ENCODE results near the gene NEBL.

NEBL gene

DNA sequence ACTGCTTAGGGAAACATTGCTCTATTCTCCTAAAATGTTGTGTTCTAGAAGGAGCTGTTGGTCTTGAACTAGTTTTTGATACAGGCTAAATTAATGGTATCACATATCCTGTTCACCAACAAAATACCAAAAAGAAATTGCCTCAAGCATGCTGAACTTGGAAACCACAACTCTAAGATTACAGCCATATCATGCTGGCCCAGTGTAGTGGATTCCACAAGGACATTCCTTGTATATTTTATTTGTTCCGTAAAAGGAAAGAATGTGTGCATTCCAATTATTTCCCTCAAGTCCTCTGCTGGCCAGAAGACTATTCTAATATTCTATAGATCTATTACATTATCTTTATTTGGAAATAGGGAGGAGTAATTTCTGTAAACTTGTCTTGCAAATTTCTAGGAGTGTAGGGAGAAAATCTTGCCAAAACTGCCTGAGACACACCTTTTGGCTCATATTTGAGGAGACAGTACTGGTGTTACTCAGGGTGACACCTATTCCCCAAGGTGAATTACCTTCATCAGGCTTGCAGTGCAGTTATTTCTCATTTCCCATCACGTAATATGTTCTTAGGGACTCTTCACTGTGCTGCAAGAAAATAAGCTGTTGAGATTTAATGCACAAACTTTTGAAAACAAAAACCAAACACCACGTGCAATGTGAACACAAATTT lies 1.9 kb upstream of the NEBL start:
- DNase-seq = no peak

DNA sequence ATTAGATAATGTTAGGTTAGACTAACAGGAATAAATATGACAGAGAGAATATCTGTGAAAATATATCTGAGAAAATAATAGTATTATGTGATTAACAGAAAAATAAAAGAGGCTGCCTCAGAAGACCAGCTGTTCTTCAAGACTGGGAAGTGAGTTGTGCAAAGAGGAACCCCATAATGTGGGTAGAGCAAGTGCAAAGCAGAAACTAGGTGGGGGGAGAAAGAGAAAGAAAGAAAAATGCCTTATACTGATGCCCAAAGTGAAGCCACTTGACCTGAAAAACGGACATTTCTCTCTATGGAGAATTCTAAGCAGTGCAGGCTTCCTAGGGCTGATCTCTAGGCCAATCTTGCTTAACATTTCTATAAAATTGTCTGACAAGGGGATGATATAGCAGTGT lies 3.8 kb downstream of the NEBL start:
- no peak for DNase-seq

GRCh38 chr10:20892796-20893195 lies 4.3 kb downstream of the NEBL start:
- no peak for DNase-seq

DNA sequence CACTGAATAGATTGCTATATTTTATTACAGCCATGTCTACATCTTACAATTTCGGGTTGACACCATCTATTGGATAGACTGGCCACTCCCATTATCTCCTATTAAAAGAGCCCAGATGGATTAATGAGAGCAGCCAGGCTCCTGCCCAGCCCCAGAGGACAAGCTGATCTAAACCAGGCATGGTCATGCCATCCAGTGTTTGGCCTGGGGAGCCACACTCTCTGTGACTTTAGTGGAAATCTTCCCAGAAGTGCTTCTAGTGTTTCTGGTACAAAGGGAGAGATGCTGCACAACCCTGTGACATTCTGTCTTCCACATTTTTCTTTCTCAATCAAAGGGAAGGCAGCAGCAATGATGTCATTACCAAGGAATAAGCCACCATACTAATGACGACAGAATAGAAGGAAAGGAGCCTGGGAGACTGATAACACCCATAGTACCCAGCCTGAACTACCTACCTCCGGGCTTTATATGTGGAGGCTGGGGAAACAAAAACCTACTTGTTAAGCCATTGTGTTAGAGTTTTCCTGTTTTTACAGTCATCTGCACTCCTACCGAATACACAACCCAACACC lies 5.0 kb downstream of the NEBL start:
- no peak for DNase-seq

DNA sequence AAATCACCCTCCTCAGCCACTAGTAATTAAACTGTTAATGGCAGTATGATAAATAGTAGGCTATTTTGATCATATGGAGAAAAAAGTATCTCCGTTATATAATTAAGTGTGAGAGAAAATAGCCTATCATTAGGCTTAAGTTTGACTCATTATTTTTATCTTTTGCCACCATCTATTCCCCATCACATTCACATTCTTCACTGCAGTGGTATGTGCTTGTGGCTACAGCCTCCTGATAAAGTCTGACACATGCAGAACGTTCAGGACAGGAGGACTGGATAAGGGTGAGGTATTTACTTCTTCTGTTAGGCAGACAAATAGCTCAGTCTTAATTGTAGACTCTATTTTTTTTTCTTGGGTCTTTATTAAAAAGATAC lies 5.8 kb downstream of the NEBL start:
- DNase-seq = no peak

GRCh38 chr10:20890491-20891337 lies 6.4 kb downstream of the NEBL start:
- DNase-seq = no peak

DNA sequence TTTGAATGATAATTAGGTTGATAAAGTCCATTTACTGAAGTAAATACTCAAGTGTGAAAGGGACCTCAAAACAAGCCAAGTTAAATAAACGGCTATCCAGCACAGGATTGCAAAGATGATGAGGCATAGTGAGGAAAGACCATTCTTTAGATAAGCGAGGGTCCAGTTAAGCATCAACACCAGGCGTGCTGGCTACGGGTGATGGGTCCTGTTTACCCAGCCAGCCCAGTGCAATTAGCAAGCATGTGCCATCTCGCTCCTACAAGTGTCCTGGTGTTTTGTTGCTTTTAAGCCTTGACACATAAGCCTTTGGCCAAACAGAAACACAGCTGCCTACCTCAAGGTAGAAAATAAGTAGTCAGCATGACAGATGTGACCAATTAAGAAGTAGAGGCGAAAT lies 7.1 kb downstream of the NEBL start:
- no peak for DNase-seq

GRCh38 chr10:20888620-20889330 lies 8.3 kb downstream of the NEBL start:
- DNase-seq = no peak

DNA sequence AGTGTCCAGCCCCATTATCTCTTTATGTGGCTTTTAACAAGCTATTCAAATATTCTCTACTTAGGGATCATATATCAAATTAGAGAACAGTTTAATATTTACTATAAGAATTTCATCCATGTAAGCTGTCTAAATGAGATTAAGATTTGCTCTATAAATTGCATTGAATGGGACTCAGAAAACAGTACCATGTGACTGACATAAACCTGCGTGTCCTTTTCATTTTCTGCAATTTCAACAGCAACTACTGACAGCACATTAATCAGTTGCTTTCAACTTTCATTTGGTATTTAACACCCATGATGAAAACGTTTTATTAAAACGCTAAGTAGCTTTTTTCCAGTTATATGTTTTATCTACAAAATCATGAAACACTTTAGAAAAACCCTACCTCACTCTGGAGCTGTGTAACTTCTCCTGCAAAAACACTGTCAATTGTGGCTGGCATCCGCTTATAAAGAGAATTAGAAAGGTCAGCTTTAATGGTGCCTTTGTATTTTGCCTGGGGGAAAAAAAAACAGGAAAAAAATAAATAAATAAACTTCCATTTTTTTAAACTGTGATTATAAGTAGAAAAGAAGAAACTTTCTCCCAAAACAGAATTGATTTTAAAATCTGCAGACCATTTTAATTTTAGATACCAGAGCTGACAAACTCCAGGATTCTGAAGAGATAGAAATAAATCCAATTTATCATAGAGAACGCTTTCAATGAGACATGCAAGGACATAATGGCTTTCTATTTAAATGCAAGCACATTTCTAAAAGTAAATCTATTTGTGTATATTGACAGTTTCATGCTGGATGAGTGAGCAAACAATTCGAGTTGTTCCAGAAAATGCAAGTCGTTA lies 9.2 kb downstream of the NEBL start:
- no peak for DNase-seq

- no peak for DNase-seq
These were observed 11.4 kb downstream of the NEBL start for GRCh38 chr10:20885678-20886077.

DNA sequence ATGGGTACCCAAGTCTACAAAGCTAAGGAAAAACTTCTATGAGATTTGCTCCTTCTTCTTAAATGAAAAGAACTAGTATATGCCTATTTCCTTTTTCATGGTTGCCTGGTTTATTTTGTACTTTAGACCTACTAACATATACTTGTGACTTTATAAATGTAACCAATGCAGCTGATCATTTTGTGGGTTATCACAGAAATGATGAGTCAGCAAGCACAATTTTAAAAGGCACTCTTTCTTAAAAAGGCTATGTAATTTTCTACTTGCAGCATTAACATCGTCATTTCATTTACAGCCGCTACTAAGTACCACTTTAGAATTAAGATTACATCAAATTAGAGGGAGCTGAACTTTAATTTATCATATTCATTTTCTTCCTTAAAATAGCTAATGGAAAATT lies 13.6 kb downstream of the NEBL start:
- no peak for DNase-seq

GRCh38 chr10:20882091-20882490 lies 15.0 kb downstream of the NEBL start:
- DNase-seq = no peak

DNA sequence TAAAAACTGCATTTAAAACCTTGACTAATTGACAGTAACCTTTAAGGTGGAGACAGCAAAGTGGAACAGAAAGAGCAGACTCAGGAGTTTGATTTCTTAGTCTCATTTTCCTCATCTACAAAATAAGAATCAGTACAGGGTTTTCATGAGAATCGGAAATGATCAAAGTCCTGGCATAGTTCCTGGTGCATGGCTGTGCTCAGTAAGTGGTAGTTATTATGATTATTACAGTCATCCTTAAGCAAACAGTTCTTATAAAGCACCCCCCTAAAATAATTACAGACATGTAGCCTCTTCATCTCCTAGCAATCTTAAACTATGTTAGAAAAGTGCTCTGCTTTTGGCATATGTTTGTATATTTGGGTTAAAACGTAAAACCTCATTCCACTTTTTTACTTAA lies 18.0 kb downstream of the NEBL start:
- no peak for DNase-seq

- no peak for DNase-seq
These were observed 18.8 kb downstream of the NEBL start for GRCh38 chr10:20877986-20878983.

- no peak for DNase-seq
These were observed 19.6 kb downstream of the NEBL start for GRCh38 chr10:20877554-20877953.

GRCh38 chr10:20874261-20874660 lies 22.9 kb downstream of the NEBL start:
- no peak for DNase-seq

DNA sequence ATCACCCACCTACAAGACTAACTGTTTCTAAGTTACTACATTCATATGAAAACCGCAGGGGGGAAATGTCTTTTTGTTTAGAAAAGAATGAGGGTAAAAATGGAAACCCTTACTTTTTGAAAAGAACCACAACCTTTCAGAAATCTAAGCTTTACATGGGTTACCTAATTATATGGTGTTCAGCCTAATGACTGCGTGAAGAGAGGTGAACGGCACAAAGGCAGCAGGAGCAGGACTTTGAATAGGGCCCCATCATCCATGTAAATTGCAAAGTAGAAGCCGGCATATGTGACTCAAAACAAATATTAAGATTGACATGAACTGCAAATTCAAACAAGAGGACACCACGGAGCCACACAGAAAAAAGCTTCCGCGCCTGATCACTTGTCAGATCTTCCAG lies 25.1 kb downstream of the NEBL start:
- DNase-seq = no peak

GRCh38 chr10:20870834-20871233 lies 26.3 kb downstream of the NEBL start:
- DNase-seq = no peak

DNA sequence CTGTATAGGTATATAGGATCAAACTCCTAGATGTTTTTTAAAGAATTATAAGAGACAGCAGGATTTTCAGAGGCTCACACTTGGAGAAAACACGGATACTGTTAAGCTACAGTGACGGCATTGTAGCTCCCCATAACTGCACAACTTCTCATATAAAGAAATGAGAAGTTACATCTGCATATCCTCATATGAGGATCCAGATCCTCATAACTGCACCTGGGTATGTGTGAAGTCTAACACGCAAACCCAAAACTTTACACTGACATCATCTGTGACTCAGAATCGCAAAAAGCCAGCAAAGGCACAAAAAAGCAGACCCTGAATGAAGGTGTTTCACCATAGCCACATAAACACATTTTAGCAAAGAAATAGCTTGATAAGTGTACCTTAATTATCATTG lies 34.1 kb downstream of the NEBL start:
- DNase-seq = no peak

DNA sequence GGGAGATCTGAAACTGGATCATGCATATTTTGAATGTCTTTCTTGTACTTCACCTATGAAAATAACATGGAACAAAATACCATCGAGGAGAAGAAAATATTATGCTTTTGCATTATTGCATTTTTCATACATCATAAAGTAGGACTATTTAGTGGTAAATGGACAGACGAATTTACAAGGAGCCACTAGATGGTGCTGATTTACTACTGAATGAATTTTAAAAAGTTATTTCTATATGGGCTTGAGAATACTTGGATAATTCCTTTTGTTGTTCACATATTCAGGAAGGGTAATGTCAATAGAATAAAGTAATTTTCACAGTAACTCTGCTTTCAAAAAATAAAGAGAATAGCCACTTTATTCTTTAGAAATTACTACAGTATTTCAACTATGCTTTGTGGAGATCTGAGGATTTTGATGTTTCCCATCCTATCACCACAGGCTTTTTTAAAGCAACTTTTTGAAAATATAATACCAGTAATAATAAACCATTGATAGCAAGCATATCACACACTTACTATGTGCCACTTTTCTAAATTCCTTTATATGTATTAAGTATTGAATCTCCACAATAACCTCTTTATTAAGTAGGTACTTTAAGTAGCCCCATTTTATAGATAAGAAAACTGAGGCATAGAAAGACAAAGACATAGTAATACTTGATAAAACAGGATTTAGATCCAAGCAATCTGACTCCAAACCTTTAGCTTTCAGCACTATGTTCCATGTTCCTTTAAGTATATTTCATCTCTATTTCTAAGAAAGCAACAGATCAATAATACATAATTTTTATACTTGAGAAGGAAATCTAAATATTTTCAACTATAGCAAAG lies 38.6 kb downstream of the NEBL start:
- DNase-seq = no peak

Data from T-helper 9 cell (primary cell).